Thoracic aorta (tissue), 2 donors: Measurements from ENCODE around the gene THEMIS2. TPM values are rescaled to one million over a fixed set of nuclear protein-coding genes. Genes with fewer than 3 reads are reported as not detected.

ENCODE experiments used
- ATAC-seq: fragments of 150-250 bp; one replicate; pipeline ENCODE4 v1.8.0; 2017; ENCODE audit warnings: low read depth; ENCODE audit not compliant: insufficient number of reproducible peaks, low FRiP score
- DNase-seq: peaks from one replicate; pipeline ENCODE4 v3.0.0-alpha.2; 2020; ENCODE audit warnings: low spot score
- H3K27ac ChIP-seq, 2 donors: fragments of 200-600 bp; sonication (generic); 1 replicate in 1 of 2; 2 replicates in 1 of 2; pipeline ENCODE4 v1.5.1; 2016; ENCODE audit warnings: mild to moderate bottlenecking in 2 of 2, moderate library complexity in 2 of 2
- H3K27me3 ChIP-seq: fragments of 200-600 bp; sonication (generic); replicated peaks from 2 replicates; pipeline ENCODE4 v1.6.0; 2016; ENCODE audit warnings: mild to moderate bottlenecking; ENCODE audit not compliant: insufficient read depth
- H3K36me3 ChIP-seq: fragments of 200-600 bp; sonication (generic); one replicate; pipeline ENCODE4 v1.5.1; 2016
- H3K4me1 ChIP-seq, 2 donors: fragments of 200-600 bp; sonication (generic); 1 replicate in 1 of 2; 2 replicates in 1 of 2; pipeline versions ENCODE4 v1.5.1 to v1.6.0; 2016; ENCODE audit warnings: low read depth in 2 of 2, mild to moderate bottlenecking in 1 of 2; ENCODE audit not compliant: control insufficient read depth in 1 of 2
- H3K4me3 ChIP-seq: fragments of 200-600 bp; sonication (generic); 2 replicates; pipeline ENCODE4 v1.5.1; 2016; ENCODE audit warnings: mild to moderate bottlenecking
- H3K9me3 ChIP-seq: fragments of 200-600 bp; sonication (generic); 2 replicates; pipeline ENCODE4 v1.5.1; 2016
- total RNA-seq, 2 donors: library from RNA; depleted of rRNA; stranded (reverse); fragments of >200 nt; gene quantifications; one replicate each; pipeline versions ENCODE4 v1.1.0 to v1.2.3, GENCODE V29; 2016
- TF ChIP-seq, protein P1 (sequence below): fragments of 200-600 bp; sonication (generic); IDR thresholded peaks from one replicate; pipeline ENCODE4 v1.5.1; 2019; ENCODE audit warnings: antibody characterized with exemption

THEMIS2 gene
- total RNA-seq, 2 donors from 2014 or later: 46.2 to 119 TPM

DNA sequence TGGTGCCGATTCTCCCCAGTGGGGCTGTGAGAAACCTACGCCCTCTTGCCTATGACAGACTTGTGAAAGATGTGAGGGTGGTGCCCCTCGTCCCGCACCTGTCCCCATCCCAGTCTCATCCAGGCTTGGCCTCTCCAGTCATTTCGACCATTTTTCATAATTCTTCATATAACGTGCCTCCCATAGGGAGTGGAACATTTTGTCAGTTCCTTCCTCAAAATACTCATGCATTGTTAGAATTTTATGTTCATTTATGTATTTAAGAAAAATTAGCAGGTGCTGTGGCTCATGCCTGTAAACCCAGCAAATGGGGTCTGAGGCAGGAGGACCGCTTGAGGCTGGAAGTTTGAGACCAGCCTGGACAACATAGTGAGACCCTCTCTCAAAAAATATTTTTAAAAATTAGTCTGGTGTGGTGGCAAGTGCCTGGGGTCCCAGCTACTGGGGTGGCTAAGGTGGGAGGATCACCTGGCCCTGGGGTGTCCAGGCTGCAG is 42.8 kb downstream of the THEMIS2 start:
- ATAC-seq (peak; percentile 14), DNase-seq (no peak)
- no peaks in the 10 kb centered on the region for H3K9me3 ChIP-seq
- TF ChIP-seq, protein P1, sequence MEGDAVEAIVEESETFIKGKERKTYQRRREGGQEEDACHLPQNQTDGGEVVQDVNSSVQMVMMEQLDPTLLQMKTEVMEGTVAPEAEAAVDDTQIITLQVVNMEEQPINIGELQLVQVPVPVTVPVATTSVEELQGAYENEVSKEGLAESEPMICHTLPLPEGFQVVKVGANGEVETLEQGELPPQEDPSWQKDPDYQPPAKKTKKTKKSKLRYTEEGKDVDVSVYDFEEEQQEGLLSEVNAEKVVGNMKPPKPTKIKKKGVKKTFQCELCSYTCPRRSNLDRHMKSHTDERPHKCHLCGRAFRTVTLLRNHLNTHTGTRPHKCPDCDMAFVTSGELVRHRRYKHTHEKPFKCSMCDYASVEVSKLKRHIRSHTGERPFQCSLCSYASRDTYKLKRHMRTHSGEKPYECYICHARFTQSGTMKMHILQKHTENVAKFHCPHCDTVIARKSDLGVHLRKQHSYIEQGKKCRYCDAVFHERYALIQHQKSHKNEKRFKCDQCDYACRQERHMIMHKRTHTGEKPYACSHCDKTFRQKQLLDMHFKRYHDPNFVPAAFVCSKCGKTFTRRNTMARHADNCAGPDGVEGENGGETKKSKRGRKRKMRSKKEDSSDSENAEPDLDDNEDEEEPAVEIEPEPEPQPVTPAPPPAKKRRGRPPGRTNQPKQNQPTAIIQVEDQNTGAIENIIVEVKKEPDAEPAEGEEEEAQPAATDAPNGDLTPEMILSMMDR: no peak
- peak overlapping the region; percentile 25 to 70 for H3K27ac ChIP-seq
- H3K36me3 ChIP-seq: no peaks in the 10 kb centered on the region
- H3K4me1 ChIP-seq: peaks cover 3 to 13% of the 10 kb centered on the region in 2 donors
- no peaks in the 10 kb centered on the region for H3K27me3 ChIP-seq
- peak overlapping the region; percentile 92 for H3K4me3 ChIP-seq

DNA sequence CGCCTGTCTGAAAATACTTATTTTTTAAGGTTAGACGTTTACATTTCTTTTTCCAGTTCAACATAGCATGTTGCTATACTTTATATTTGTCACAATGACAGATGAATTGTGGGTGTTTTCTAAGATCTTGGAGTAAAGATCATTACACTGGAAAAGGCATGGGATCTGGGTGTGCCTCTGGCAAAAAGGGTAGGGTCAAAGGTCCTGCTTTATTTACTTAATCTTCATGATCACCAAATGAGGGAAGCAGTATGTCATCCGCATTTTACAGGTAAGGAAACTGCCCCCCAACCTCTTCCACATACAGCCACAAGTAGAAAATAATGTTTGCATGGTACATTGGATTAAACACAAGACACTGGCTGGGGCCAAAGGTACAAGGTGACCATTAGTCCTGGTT is 49.9 kb downstream of the THEMIS2 start:
- DNase-seq (no peak), ATAC-seq (no peak)
- TF ChIP-seq, protein P1: no peak

DNA sequence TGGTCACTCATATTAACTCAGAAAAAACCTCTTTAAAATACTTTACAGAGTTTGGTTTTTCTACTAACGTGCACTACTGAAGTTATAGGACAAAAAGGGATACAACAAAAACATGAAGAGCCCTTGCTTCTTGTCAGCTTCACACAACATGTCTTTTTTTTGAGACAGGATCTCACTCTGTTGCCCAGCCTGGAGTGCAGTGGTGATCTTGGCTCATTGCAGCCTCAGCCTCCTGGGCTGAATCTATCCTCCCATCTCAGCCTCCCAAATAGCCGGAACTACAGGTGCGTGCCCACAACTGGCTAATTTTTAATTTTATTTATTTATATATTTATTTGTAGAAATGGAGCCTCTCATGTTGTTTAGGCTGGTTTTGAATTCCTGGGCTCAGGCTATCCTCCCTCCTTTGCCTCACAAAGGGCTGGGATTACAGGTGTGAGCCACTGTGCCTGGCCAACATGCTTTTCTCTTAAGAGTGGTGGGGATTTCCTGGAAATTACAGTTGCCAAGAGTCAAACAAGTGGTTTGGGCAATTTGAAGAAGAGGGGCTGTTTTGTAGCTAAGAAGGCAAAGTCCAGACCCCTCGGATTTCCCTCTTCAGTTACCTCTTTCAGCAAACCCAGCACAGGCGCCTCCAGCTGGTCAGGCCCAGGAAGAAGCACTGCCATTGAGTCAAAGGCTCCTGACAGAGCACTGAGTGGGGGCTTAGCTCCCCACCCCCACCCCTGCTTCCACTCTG is 56.0 kb downstream of the THEMIS2 start:
- TF ChIP-seq, protein P1: no peak
- Histone ChIP-seq H3K27ac (no peak overlapping the region), H3K4me1 (no peaks in the 10 kb centered on the region), H3K9me3 (no peaks in the 10 kb centered on the region), H3K27me3 (no peaks in the 10 kb centered on the region), H3K36me3 (no peaks in the 10 kb centered on the region), H3K4me3 (no peak overlapping the region)
- ATAC-seq (no peak), DNase-seq (no peak)

More for the DNA sequence above, 49.9 kb downstream of the THEMIS2 start:
- Histone ChIP-seq H3K27ac (no peak overlapping the region), H3K4me1 (no peaks in the 10 kb centered on the region), H3K36me3 (no peaks in the 10 kb centered on the region), H3K9me3 (no peaks in the 10 kb centered on the region), H3K4me3 (no peak overlapping the region), H3K27me3 (no peaks in the 10 kb centered on the region)

DNA sequence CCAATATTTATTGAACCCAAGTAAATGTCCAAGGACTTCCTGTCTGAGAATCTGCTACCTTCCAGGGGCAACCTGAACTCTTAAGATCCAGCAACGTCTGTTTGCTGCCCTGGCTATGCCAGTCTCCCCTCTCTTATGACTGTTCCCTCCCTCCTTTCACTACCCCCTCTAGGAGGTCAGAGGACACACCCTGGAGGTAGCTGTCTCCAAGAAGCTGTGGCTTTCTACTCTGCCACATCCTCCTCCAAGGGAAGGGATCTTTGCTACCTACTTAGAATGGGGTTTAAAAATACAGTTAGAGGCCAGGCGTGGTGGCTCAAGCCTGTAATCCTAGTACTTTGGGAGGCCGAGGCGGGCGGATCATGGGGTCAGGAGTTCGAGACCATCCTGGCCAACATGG is 58.8 kb downstream of the THEMIS2 start:
- Histone ChIP-seq H3K36me3 (no peaks in the 10 kb centered on the region), H3K4me3 (no peak overlapping the region), H3K27me3 (no peaks in the 10 kb centered on the region), H3K9me3 (no peaks in the 10 kb centered on the region), H3K4me1 (no peaks in the 10 kb centered on the region), H3K27ac (no peak overlapping the region)
- no peak for DNase-seq
- TF ChIP-seq, protein P1: no peak
- no peak for ATAC-seq

DNA sequence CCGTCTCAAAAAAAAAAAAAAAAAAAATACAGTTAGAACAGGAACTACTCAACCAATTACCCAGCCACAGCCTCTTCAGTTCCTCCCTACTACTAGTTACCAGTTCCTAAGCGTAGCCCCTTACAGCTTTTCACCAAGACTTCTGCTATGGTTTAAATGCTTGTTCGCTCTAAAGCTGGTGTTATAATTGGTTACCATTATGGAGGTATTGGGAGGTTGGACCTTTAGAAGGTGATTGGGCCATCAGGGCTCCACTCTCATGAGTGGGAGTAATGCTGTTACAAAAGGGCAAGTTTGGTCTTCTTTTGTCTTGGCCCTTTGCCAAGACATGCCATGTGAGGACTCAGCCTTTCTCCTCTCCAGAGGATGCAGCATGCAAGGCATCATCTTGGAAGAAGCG is 59.4 kb downstream of the THEMIS2 start:
- Histone ChIP-seq H3K27ac (no peak overlapping the region), H3K4me1 (no peaks in the 10 kb centered on the region), H3K9me3 (no peaks in the 10 kb centered on the region), H3K27me3 (no peaks in the 10 kb centered on the region), H3K36me3 (no peaks in the 10 kb centered on the region), H3K4me3 (no peak overlapping the region)
- TF ChIP-seq, protein P1: no peak
- ATAC-seq: no peak
- no peak for DNase-seq
